H1 (cell line): ENCODE data around the gene IZUMO2. TPM values are rescaled to one million over a fixed set of nuclear protein-coding genes. Genes with fewer than 3 reads are reported as not detected.

Source experiments
- CREB1 ChIP-seq: IDR thresholded peaks from 2 replicates; pipeline ENCODE4 v1.6.1; 2012; ENCODE audit warnings: inconsistent platforms
- EP300 ChIP-seq, 2 experiments: IDR thresholded peaks; 1 replicate in 1 of 2; 2 replicates in 1 of 2; pipeline ENCODE4 v1.6.1; 2011 to 2012; ENCODE audit warnings: low read depth in 2 of 2, low read length in 2 of 2, mild to moderate bottlenecking in 2 of 2, borderline replicate concordance in 1 of 2, inconsistent platforms in 1 of 2, moderate library complexity in 1 of 2
- polyA plus RNA-seq, 7 experiments: library from polyadenylated mRNA; depleted of rRNA in 3 of 7; stranded (reverse) in 5 of 7; unstranded in 2 of 7; fragments of >200 nt in 5 of 7; fragments of 200-250 nt in 2 of 7; gene quantifications; 1 replicate in 5 of 7; 2 replicates in 1 of 7; 4 replicates in 1 of 7; pipeline versions ENCODE4 v1.2.1 to v1.2.3, GENCODE V29; 2011 to 2013; ENCODE audit warnings: missing spikeins in 2 of 7, mixed read lengths in 2 of 7
- total RNA-seq: library from RNA; stranded (reverse); fragmentation: NEBNext Ultra II Directional; extraction: Animal tissue kit (Norgen Biotek cat#: 25700); gene quantifications from 2 replicates; pipeline ENCODE4 v1.2.1, GENCODE V29; 2021

IZUMO2 gene
- total and polyA plus RNA-seq, 2 of the 8 experiments (the other 6 are each of a cell fraction or from before 2014, with no cell fraction given): 1.7 to 1.9 TPM

DNA sequence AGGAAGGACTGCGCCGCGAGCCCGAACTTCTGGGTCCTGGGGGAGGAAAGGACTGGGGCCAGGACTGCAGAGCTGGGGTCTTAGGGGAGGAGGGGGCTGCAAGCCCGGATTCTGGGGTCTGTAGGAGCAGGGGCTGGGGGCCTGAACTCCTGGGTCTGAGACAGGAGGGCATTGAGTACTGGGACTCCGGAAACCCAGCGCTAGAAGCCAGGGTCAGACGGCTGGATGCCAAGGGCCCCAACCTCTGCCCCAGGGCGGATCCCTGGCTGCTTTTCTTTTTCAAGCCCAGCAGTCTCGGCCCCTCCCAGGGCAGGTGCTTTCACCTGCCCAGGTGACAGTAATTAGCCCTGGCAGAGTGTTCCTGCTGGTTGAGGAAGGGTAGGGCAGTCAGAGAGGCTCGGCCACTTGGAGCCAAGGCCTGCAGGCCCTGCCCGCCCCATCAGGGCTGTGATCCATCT is 42.6 kb upstream of the IZUMO2 start (continued):
- TF ChIP-seq CREB1: no peak
- TF ChIP-seq EP300 (IDR thresholded peaks at IDR 0.05; ENCODE audit: borderline replicate concordance in 1 of 2, low read depth in 2 of 2, low read length in 2 of 2): no peak
